RWPE2 (cell line): ENCODE measurements around the gene CACNA2D4.

Experiments
- ATAC-seq: fragments of 200-7000 bp; cut with Tn5 transposase; 3 replicates; pipeline ENCODE4 v1.9.1; 2021; ENCODE audit warnings: low read depth
- DNase-seq: peaks from one replicate; pipeline ENCODE4 v3.0.0-alpha.2; 2020; ENCODE audit warnings: low spot score
- H3K27ac ChIP-seq: fragments of 450-650 bp; 2 replicates; pipeline ENCODE4 v1.5.1; 2017; ENCODE audit warnings: mild to moderate bottlenecking; ENCODE audit not compliant: poor library complexity, severe bottlenecking
- H3K27me3 ChIP-seq: fragments of 250-450 bp; sonication (Bioruptor Pico); 2 replicates; pipeline ENCODE4 v1.5.1; 2021; ENCODE audit warnings: mild to moderate bottlenecking, moderate library complexity; ENCODE audit not compliant: insufficient read depth, poor library complexity, severe bottlenecking
- H3K36me3 ChIP-seq: fragments of 250-450 bp; sonication (Bioruptor Pico); 2 replicates; pipeline ENCODE4 v1.5.1; 2020; ENCODE audit warnings: low read depth, mild to moderate bottlenecking, moderate library complexity
- H3K4me1 ChIP-seq: fragments of 250-450 bp; sonication (Bioruptor Pico); 2 replicates; pipeline ENCODE4 v1.5.1; 2021; ENCODE audit warnings: mild to moderate bottlenecking, moderate library complexity; ENCODE audit not compliant: insufficient read depth, poor library complexity, severe bottlenecking
- H3K4me3 ChIP-seq: fragments of 250-450 bp; sonication (Bioruptor Pico); 2 replicates; pipeline ENCODE4 v1.5.1; 2021; ENCODE audit warnings: mild to moderate bottlenecking, moderate library complexity; ENCODE audit not compliant: severe bottlenecking
- H3K9me3 ChIP-seq: fragments of 250-450 bp; sonication (Bioruptor Pico); 2 replicates; pipeline ENCODE4 v1.5.1; 2021; ENCODE audit warnings: mild to moderate bottlenecking, moderate library complexity; ENCODE audit not compliant: severe bottlenecking
- CTCF ChIP-seq: fragments of 450-650 bp; IDR thresholded peaks from one replicate; pipeline ENCODE4 v1.5.1; 2017; ENCODE audit warnings: mild to moderate bottlenecking, moderate library complexity; ENCODE audit not compliant: poor library complexity, severe bottlenecking

CACNA2D4 gene

GRCh38 chr12:1747609-1748008 is 170.8 kb downstream of the CACNA2D4 start:
- no peak for TF ChIP-seq CTCF
- ATAC-seq = no peak

GRCh38 chr12:1744932-1745331 is 173.5 kb downstream of the CACNA2D4 start:
- H3K4me1 ChIP-seq = peaks cover 7% of the 10 kb centered on the region
- H3K36me3 ChIP-seq = peaks cover 33% of the 10 kb centered on the region
- ATAC-seq (no peak), DNase-seq (no peak)
- H3K9me3 ChIP-seq = peaks cover 3% of the 10 kb centered on the region
- H3K4me3 ChIP-seq = no peak overlapping the region
- no peak overlapping the region for H3K27ac ChIP-seq
- TF ChIP-seq CTCF = no peak
- no peaks in the 10 kb centered on the region for H3K27me3 ChIP-seq

More at GRCh38 chr12:1747609-1748008, 170.8 kb downstream of the CACNA2D4 start:
- DNase-seq = no peak
- H3K4me3 ChIP-seq = no peak overlapping the region
- H3K27ac ChIP-seq = no peak overlapping the region
- no peaks in the 10 kb centered on the region for H3K4me1 ChIP-seq
- H3K36me3 ChIP-seq = peaks cover 33% of the 10 kb centered on the region
- peaks cover 3% of the 10 kb centered on the region for H3K9me3 ChIP-seq
- H3K27me3 ChIP-seq = no peaks in the 10 kb centered on the region
